Ureter (tissue), 1 donor: ENCODE results near the gene KRTAP4-5. TPM values are rescaled to one million over a fixed set of nuclear protein-coding genes. Genes with fewer than 3 reads are reported as not detected.
"Not testable (repeated sequence)": the region's sequence is repeated elsewhere in the genome, so short reads cannot be mapped to it uniquely, and the experiment has no call there.

ENCODE experiments used
- DNase-seq: peaks from one replicate; pipeline ENCODE4 v3.0.0-alpha.2; 2020; ENCODE audit warnings: low spot score
- total RNA-seq: library from RNA; stranded (reverse); gene quantifications from one replicate; pipeline ENCODE4 v1.2.4, GENCODE V29; 2023
- donor health status: DM: yes; HTN: yes; CAD: no.

The KRTAP4-5 gene
- total RNA-seq: not detected

DNA sequence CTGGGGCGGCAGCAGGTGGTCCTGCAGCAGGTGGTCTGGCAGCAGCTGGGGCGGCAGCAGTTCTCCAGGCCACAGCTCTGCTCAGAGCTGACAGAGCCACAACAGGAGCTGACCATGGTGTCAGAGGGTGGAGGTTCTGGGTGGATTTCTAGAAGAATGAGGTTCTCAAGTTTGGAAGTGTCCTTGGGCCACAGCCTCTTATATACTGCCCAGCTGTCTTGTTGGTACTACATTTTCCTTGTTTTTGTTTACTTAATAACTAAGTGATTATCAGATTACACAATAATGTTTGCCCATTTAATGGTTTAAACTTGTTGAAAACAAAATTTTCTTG lies at the start of gene KRTAP4-5:
Gene KRTAP4-5 (minus strand): TSS at position 174 of the 334 bp plus-strand sequence. CDS start 58 bp downstream, at position 116.
- DNase-seq: no peak

DNA sequence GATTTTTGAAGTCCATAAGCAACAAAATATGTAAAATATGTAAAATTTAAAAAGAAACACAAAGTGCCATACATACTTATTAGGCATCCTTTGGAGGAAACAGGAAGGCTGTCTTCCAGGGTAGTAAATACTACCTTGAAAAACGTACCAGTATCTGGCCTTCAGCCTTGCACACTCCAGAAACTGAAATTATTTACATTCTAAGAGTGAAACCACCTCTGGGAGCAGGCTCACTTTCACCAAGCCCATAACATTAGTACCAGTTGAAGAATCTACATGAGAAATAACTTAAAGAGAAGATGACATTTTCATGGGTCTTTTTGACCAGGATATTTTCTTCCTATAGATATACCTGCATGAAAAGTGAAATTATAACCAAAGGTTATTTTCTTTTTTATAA lies 46.4 kb upstream of the KRTAP4-5 start:
- no peak for DNase-seq

DNA sequence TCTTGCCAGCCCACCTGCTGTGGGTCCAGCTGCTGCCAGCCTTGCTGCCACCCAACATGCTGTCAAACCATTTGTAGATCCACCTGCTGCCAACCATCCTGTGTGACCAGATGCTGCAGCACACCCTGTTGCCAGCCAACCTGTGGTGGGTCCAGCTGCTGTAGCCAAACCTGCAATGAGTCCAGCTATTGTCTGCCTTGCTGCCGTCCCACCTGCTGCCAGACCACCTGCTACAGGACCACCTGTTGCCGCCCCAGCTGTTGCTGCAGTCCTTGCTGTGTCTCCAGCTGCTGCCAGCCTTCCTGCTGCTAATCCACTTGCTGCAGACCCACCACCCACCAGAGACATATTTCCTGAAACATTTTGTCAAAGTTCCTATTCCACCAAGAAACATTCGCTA lies 40.7 kb upstream of the KRTAP4-5 start:
- DNase-seq: no peak

DNA sequence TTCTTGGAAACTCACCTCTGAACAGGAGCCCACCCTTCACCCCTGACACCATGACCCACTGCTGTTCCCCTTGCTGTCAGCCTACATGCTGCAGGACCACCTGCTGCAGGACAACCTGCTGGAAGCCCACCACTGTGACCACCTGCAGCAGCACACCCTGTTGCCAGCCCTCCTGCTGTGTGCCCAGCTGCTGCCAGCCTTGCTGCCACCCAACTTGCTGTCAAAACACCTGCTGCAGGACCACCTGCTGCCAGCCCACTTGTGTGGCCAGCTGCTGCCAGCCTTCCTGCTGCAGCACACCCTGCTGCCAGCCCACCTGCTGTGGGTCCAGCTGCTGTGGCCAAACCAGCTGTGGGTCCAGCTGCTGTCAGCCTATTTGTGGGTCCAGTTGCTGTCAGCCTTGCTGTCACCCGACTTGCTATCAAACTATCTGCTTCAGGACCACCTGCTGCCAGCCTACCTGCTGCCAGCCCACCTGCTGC lies 40.3 kb upstream of the KRTAP4-5 start, which contains the start of gene KRTAP9-1:
Gene KRTAP9-1 (plus strand): TSS at position 51 of the 482 bp plus-strand sequence. CDS start 0 bp downstream, at position 51.
- DNase-seq: not testable (repeated sequence)

DNA sequence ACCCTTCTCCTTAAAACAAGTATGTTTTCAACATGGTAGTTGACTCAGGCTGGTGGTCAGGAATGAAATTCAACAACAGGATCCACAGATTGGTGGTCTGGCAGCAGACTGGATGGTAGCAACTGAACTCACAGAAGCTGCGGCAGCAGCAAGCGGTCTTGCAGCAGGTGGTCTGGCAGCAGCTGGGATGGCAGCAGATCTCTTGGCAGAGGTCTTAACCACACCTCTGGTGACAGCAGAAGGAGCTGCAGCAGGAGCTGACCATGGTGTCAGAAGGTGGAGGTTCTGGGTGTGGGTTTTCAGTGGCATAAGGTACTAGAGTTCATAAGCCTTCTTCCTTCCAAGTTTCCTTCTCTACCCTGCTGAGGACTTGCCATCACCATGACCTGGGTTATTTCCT lies 37.2 kb upstream of the KRTAP4-5 start:
- DNase-seq: no peak

DNA sequence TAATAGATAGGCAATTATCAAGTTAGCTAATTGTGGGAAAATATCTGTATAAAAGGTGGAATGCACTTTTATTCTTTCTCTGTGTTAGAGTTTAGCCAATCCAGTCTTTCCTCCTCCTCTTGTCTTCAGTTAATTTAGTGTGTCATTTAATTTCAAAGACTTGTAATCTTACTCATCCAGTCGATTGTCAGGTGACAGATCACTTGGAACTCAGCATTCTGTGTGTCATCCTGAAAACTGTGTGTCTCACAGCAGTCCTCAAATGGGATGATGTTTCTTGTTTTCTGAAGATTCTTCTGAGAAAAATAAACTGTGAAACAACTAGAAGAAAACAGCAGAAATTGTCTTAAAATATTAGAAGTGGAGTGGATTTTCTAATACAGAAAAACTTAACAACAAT lies 35.4 kb upstream of the KRTAP4-5 start:
- no peak for DNase-seq

DNA sequence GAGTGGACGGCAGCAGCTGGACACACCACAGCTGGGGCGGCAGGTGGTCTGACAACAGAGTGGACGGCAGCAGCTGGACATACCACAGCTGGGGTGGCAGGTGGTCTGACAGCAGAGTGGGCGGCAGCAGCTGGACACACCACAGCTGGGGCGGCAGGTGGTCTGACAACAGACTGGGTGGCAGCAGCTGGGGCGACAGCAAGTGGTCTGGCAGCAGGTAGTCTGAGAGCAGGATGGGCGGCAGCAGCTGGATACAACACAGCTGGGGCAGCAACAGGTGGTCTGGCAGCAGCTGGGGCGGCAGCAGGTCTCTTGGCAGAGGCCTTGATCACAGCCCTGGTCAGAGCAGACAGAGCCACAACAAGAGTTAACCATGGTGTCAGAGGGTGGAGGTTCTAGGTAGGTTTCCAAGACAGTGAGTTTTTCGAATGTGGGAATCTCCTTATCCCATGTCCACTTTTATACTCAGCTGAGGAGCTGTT lies 34.9 kb upstream of the KRTAP4-5 start, which contains the start of gene KRTAP4-1:
Gene KRTAP4-1 (minus strand): TSS at position 432 of the 482 bp plus-strand sequence. CDS start 57 bp downstream, at position 375.
- no peak for DNase-seq

DNA sequence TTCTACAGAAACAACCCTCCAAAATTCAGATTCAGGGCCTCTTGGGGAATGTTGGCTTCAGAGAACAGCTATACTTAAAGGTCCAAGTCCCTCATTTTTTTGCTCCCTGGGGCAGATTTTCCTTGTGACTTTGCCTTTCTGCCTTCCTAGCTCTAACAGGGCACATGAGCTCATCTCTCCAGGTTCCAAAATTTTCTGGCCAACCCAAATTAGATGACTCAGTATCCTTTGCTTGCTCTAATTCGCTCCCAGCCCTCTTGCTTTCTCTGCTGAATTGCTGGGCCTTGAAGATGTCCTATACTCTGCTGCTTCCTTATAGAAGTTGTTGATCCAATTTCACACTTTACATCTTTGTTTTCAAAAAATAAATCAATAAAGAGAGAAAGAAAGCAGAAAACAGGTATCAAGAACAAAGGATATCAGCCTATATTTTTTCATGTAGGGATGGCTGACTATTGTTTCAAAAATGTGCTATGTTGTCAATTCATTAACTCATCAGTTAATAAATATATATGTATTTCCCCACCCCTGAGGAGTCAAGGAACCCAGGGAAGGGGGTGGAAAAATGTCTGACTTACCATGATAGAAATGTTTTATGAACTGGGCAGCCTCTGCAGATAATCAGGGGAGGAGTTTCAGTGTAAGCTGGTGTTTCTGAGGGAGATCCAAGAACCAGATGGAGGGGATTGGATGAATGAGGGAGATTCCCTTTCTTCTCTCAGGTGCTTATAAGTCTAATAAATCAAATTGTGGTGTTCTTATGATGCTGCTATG lies 29.4 kb upstream of the KRTAP4-5 start:
- DNase-seq: no peak

DNA sequence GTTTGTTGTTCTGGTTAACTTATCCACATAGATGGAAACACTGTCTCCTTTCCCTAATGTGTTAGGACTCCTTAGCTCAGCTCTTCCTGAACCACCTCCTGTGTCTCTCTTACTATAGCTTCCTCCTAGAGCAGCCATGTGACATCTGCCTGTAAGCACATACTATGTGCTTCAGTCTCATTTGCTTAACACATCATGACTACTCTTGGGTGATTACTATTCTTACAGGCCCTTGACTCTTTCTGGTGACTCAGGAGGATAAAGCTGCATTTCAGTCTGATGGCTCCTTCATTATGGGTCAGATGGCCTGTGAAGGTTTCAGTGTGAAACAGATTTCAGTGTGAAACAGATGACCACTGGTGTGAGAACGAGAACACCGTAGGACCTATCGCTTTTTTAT lies 28.7 kb upstream of the KRTAP4-5 start:
- no peak for DNase-seq

DNA sequence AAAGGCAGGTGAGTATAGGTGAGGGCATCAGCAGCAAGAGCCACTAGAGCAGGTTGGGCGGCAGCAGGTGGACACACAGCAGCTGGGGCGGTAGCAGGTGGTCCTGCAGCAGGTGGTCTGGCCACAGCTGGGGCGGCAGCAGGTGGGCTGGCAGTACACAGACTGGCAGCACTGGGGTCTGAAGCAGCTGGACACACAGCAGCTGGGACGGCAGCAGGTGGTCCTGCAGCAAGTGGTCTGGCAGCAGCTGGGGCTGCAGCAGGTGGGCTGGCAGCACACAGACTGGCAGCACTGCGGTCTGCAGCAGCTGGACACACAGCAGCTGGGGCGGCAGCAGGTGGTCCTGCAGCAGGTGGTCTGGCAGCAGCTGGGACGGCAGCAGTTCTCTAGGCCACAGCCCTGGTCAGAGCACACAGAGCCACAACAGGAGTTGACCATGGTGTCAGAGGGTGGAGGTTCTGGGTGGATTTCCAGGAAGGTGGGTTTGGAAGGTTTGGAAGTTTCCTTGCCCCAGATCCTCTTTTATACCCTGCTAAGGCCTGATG lies 28.2 kb upstream of the KRTAP4-5 start, which contains the start of gene KRTAP4-2:
Gene KRTAP4-2 (minus strand): TSS at position 495 of the 545 bp plus-strand sequence. CDS start 57 bp downstream, at position 438.
- DNase-seq: no peak

DNA sequence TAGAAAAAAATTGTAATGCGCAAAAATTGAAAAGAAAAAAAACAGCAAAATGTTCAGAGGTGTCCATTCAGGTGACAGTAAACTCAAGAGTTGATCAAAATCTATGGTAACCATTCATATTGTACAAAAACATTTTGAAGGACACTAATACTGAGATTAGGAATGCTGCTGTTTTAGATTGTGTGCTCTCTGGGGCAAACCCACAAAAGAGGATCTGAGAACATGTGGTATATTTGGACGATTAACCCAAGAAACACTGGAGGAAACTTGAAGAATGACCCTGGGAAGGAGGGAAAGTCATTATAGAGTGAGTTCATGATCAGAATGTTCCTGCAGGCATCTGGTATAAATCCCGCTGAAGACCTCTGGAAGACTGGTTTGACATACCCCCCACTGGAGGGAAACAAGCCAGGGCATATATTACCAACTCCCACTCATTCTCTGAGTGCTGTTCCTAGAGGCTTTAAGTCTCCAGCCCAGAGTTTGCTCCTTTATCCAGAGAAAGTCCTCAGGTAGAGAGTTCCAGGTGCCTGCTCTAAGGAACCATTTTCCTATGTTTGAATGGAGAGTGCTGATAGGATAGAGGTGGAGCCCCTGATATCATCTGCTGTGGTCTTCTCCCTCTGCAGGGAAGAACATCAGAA lies 27.2 kb upstream of the KRTAP4-5 start:
- no peak for DNase-seq

DNA sequence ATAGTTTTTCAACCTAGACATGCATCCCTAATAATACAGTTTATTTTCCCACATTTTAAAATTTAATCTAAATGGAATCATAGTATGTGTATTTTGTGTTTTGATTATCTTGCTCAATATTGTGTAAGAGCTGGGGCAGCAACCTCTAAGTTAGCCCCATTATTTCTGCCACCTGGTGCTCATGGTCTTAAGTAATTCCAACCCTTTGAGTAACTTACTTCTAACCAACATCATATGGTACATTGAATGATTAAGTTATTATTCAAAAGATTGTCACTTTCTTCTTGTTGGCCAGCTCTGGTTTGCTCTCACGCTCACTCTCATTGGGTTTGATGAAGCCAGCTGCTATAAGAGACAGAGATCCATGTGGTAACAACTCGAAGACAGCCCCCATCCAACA lies 22.3 kb upstream of the KRTAP4-5 start:
- no peak for DNase-seq

DNA sequence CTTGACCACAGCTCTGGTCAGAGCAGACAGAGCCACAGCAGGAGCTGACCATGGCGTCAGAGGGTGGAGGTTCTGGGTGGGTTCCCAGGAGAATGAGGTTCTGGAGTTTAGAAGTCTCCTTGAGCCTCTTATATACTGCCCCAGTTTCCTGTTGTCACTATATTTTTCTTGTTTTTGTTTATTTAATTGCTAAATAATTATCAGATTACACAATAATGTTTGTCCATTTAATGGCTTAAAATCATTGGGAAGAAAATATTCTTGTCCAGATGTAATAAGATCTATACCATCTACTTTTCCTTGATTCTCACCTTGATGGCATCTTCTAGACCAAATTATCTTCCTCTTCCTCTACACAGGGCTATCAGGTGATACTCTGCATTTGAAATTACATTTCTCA lies 18.5 kb upstream of the KRTAP4-5 start, which contains the start of gene KRTAP4-3:
Gene KRTAP4-3 (minus strand): TSS at position 101 of the 400 bp plus-strand sequence. CDS start 49 bp downstream, at position 52.
- DNase-seq: no peak

DNA sequence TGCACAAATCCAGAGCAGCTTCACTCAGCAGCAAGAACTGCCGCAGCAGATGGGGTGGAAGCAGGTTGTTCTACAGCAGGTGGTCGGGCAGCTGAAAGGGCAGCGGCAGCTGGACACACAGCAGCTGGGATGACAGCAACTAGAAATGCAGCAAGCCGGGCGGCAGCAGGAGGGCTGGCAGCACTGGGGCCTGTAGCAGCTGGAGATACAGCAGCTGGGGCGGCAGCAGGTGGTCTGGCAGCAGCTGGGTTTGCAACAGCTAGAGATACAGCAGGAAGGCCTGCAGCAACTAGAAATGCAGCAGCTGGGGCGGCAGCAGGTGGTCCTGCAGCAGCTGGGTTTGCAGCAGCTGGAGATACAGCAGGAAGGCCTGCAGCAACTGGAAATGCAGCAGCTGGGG lies 17.9 kb upstream of the KRTAP4-5 start:
- no peak for DNase-seq

DNA sequence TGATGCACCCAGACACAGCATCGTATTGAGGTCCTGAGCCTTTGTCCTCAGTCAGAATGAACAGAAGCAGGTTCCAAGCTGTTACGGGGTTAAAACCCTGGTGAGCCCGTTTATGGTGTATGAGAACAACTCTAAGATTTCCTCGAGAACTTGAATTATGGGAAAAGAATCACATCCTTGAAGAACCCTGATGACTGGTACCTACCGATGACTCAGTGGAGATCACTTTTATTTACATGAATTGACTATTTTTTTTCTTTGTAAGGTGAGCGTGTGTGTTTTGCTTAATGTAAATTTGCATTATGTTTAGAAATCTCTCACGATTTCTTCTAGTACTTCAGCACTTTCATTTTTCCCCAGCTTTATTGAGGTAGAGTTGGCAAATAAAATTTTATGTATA lies 14.2 kb upstream of the KRTAP4-5 start:
- no peak for DNase-seq

DNA sequence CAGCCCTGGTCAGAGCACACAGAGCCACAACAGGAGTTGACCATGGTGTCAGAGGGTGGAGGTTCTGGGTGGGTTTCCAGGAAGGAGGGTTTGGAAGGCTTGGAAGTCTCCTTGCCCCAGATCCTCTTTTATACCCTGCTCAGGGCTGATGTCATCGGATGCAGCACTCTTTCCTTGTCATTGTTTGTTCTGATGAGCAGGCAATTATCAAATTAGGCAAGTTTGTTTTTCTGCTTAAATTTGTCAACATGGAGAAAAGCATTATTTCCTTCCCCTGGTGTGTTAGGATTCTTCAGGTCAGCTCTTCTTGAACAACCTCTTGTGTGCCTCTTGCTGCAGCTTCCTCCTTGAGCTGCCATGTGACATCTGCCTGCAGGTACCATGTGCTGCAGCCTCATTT lies 11.0 kb upstream of the KRTAP4-5 start, which contains the start of gene KRTAP4-4:
Gene KRTAP4-4 (minus strand): TSS at position 101 of the 400 bp plus-strand sequence. CDS start 57 bp downstream, at position 44.
- no peak for DNase-seq

DNA sequence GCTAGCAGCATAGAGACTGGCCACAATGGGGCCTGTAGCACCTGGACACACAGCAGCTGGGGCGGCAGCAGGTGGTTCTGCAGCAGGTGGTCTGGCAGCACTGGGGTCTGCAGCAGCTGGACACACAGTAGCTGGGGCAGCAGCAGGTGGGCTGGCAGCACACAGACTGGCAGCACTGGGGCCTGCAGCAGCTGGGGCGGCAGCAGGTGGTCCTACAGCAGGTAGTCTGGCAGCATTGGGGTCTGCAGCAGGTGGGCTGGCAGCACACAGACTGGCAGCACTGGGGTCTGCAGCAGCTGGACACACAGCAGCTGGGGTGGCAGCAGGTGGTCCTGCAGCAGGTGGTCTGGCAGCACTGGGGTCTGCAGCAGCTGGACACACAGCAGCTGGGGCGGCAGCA lies 10.6 kb upstream of the KRTAP4-5 start:
- not testable (repeated sequence) for DNase-seq

DNA sequence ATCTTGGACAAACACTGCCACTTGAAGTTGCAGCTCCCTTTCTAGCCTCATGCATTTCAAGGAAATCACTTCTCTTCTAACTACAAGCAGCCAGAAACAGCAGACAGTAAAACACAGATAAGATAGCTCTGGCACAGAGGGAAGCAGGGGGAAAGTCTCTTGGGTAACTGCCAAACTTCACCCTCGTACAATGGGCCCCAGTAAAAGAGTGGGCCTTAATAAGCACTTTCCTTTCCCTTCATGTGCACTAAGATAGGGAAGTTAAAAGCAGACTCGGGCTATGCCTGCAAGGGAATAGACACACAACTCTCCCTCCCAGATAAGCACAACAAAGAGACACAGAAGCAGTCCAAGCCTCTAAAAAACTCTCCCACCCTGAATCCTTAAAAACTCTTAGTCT lies 4.2 kb upstream of the KRTAP4-5 start:
- no peak for DNase-seq

DNA sequence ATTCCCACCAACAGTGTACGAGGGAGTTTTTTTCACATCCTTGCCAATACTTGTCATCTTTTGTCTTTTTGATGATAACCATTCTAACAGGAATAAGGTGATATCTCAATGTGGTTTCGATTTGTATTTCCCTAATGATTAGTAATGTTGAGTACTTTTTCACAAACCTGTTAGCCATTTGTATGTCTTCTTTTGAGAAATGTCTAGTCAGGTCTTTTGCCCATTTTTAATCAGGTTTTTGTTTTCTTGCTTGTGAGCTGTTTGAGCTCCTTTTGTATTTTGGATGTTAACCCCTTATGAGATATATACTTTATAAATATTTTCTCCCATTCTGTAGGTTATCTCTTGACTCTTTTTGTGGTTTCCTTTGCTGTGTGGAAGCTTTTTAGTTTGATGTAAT lies 1.9 kb upstream of the KRTAP4-5 start:
- no peak for DNase-seq

DNA sequence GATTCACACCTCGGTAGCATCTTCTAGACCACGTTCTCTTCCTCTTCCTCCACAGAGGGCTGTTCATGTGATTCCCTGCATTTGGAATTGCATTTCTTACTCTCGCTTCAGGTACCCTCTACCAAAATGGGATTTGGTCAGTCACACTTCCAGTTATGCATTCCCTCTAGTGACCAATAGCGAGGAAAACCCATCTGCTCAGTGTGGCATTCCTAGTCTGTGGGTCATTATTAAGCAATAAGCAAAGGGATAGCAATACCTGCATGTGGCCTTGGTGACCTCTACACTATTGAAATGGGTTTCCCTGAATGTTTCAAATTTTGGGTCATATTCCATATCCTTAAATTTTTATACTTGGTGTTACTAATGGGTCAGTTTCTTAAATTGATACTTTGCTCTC lies 401 bp upstream of the KRTAP4-5 start:
- no peak for DNase-seq

DNA sequence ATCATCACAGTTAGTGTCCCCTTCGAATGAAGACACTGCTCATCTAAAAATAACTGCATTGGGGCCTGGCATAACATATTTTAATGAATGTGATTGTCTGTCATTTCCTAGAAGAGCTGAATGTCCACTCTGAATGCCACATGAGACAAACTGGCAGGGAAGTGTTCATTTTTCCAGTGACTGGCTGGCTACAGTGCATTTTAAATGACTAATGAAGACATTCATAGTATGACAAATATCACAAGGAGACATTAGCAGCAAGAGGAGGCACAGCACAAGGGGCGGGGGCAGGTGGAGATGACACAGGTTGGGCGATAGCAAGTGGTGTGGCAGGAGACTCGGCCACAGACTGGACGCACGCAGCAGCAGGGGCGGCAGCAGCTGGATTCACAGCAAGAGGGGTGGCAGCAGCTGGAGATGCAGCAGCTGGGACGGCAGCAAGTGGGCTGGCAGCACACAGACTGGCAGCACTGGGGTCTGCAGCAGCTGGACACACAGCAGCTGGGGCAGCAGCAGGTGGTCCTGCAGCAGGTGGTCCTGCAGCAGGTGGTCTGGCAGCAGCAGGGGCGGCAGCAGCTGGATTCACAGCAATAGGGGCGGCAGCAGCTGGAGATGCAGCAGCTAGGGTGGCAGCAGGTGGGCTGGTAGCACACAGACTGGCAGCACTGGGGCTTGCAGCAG lies 514 bp downstream of the KRTAP4-5 start:
- DNase-seq: not testable (repeated sequence)
